GM23248 (cell line): ENCODE measurements around the gene ADIPOQ.
"Not testable (repeated sequence)": the region's sequence is repeated elsewhere in the genome, so short reads cannot be mapped to it uniquely, and the experiment has no call there.

Source experiments
- EZH2 ChIP-seq: fragments of 200-600 bp; sonication (generic); IDR thresholded peaks from 2 replicates; pipeline ENCODE4 v1.6.1; 2018; ENCODE audit warnings: antibody characterized with exemption, mild to moderate bottlenecking; ENCODE audit not compliant: insufficient read depth, poor library complexity, severe bottlenecking
- EZH2phosphoT487 ChIP-seq: fragments of 200-600 bp; sonication (generic); IDR thresholded peaks from 2 replicates; pipeline ENCODE4 v1.6.1; 2018; ENCODE audit warnings: antibody characterized with exemption, moderate library complexity, mild to moderate bottlenecking, low read depth; ENCODE audit not compliant: insufficient read depth

DNA sequence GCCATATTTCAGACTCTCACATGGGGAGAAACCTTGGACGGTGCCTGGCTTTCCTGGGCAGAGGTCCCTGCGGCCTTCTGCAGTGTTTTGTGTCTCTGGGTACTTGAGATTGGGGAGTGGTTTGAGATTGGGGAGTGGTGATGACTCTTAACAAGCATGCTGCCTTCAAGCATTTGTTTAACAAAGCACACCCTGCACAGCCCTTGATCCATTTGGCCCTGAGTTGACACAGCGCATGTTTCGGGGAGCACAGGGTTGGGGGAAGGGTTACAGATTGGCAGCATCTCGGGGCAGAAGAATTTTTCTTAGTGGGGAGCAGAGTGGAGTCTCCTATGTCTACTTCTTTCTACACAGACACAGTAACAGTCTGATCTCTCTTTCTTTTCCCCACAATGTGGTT lies 23.6 kb downstream of the ADIPOQ start:
- TF ChIP-seq EZH2phosphoT487, EZH2: not testable (repeated sequence)
